HepG2 (cell line): Measurements from ENCODE around the gene C5AR2. TPM values are rescaled to one million over a fixed set of nuclear protein-coding genes. Genes with fewer than 3 reads are reported as not detected.

Source experiments
- CSRNP2 ChIP-seq: sonication (generic); formaldehyde crosslinking; conservative IDR thresholded peaks from 2 replicates; pipeline ENCODE4 v1.8.0; 2022; ENCODE audit warnings: low read depth, missing genetic modification reagents
- CTCF ChIP-seq: sonication (generic); formaldehyde crosslinking; IDR thresholded peaks from 2 replicates; pipeline ENCODE4 v1.5.0; 2020; ENCODE audit warnings: mild to moderate bottlenecking, missing genetic modification reagents, moderate library complexity
- HOXA9 ChIP-seq: sonication (generic); formaldehyde crosslinking; IDR thresholded peaks from 2 replicates; pipeline ENCODE4 v1.8.1; 2022; ENCODE audit warnings: missing genetic modification reagents, mild to moderate bottlenecking, moderate library complexity, borderline replicate concordance
- IRF1 ChIP-seq: sonication (generic); formaldehyde crosslinking; IDR thresholded peaks from 2 replicates; pipeline ENCODE4 v1.4.0; 2020; ENCODE audit warnings: low read depth, mild to moderate bottlenecking, missing genetic modification reagents
- JUNB ChIP-seq: sonication (generic); formaldehyde crosslinking; IDR thresholded peaks from 2 replicates; pipeline ENCODE4 v1.8.0; 2022; ENCODE audit warnings: missing genetic modification reagents, mild to moderate bottlenecking, borderline replicate concordance
- KAT2B ChIP-seq: fragments of 150-350 bp; IDR thresholded peaks from 2 replicates; pipeline ENCODE4 v1.6.1; 2014; ENCODE audit warnings: low read depth, low read length, borderline replicate concordance
- KDM1A ChIP-seq: IDR thresholded peaks from 2 replicates; pipeline ENCODE4 v1.6.1; 2016; ENCODE audit warnings: missing compliant biosample characterization
- NFYC ChIP-seq: IDR thresholded peaks from 2 replicates; pipeline ENCODE4 v1.6.1; 2016; ENCODE audit warnings: missing genetic modification reagents, missing compliant biosample characterization
- PHF8 ChIP-seq: sonication (generic); formaldehyde crosslinking; IDR thresholded peaks from 2 replicates; pipeline ENCODE4 v1.5.0; 2020; ENCODE audit warnings: missing genetic modification reagents
- PLSCR1 ChIP-seq: sonication (generic); formaldehyde crosslinking; IDR thresholded peaks from 2 replicates; pipeline ENCODE4 v1.5.0; 2020; ENCODE audit warnings: missing genetic modification reagents, mild to moderate bottlenecking, borderline replicate concordance
- POLR2G ChIP-seq: fragments of 200-400 bp; formaldehyde crosslinking; IDR thresholded peaks from 2 replicates; pipeline ENCODE4 v1.6.1; 2018; ENCODE audit warnings: mild to moderate bottlenecking, low read depth, low read length, moderate library complexity
- RAD21 ChIP-seq: fragments of 450-650 bp; formaldehyde crosslinking; IDR thresholded peaks from 2 replicates; pipeline ENCODE4 v1.5.0; 2020; ENCODE audit warnings: mild to moderate bottlenecking
- RBFOX2 ChIP-seq: fragments of 200-400 bp; formaldehyde crosslinking; IDR thresholded peaks from 2 replicates; pipeline ENCODE4 v1.6.1; 2017; ENCODE audit warnings: low read depth, mild to moderate bottlenecking, low read length
- RXRB ChIP-seq: IDR thresholded peaks from 2 replicates; pipeline ENCODE4 v1.6.1; 2016; ENCODE audit warnings: borderline replicate concordance, missing genetic modification reagents, missing compliant biosample characterization
- STAT5B ChIP-seq: sonication (generic); formaldehyde crosslinking; IDR thresholded peaks from 2 replicates; pipeline ENCODE4 v1.4.0; 2020; ENCODE audit warnings: missing genetic modification reagents
- ZMYM2 ChIP-seq: sonication (generic); formaldehyde crosslinking; IDR thresholded peaks from 2 replicates; pipeline ENCODE4 v1.8.0; 2022; ENCODE audit warnings: mild to moderate bottlenecking, missing genetic modification reagents
- ZNF17 ChIP-seq: sonication (generic); formaldehyde crosslinking; IDR thresholded peaks from 2 replicates; pipeline ENCODE4 v1.5.0; 2020; ENCODE audit warnings: mild to moderate bottlenecking, missing genetic modification reagents
- ZNF333 ChIP-seq: sonication (generic); formaldehyde crosslinking; IDR thresholded peaks from 2 replicates; pipeline ENCODE4 v1.4.0; 2020; ENCODE audit warnings: mild to moderate bottlenecking, missing genetic modification reagents, borderline replicate concordance
- ZNF362 ChIP-seq: sonication (generic); formaldehyde crosslinking; IDR thresholded peaks from 2 replicates; pipeline ENCODE4 v1.4.0; 2020; ENCODE audit warnings: missing genetic modification reagents, mild to moderate bottlenecking, borderline replicate concordance
- ZNF580 ChIP-seq: IDR thresholded peaks from 2 replicates; pipeline ENCODE4 v1.6.1; 2016; ENCODE audit warnings: low read depth, borderline replicate concordance
- ZNF639 ChIP-seq: conservative IDR thresholded peaks from 2 replicates; pipeline ENCODE4 v1.6.1; 2018; ENCODE audit warnings: missing genetic modification reagents
- polyA plus RNA-seq, 8 experiments: library from polyadenylated mRNA; depleted of rRNA in 3 of 8; stranded (reverse) in 7 of 8; unstranded in 1 of 8; fragments of >200 nt; fragmentation: Illumina TruSeq in 4 of 8; extraction: Trizol in 4 of 8; gene quantifications; 2 replicates each; pipeline versions ENCODE4 v1.2.1 to v1.2.3, GENCODE V29; 2011 to 2016; ENCODE audit warnings: low read depth in 4 of 8, missing spikeins in 1 of 8, mixed read lengths in 1 of 8; ENCODE audit not compliant: insufficient read depth in 1 of 8
- total RNA-seq, 5 experiments: library from RNA; depleted of rRNA; stranded (reverse); fragments of >200 nt; fragmentation: Illumina TruSeq; extraction: Trizol; gene quantifications; 2 replicates each; pipeline ENCODE4 v1.2.3, GENCODE V29; 2016; ENCODE audit warnings: low read depth in 1 of 5

The C5AR2 gene
- total and polyA plus RNA-seq, 2 of the 13 experiments (the other 11 are each of a cell fraction or from before 2014, with no cell fraction given) = 0.09 to 0.24 TPM

GRCh38 chr19:47296036-47296435 lies 35.9 kb upstream of the C5AR2 start (continued):
- TF ChIP-seq PLSCR1 (CRISPR knock-in tag) (no peak), RBFOX2 (no peak), NFYC (CRISPR knock-in tag) (no peak), ZNF333 (CRISPR knock-in tag) (no peak), RAD21 (CRISPR knock-in tag) (peak; percentile 84), RXRB (CRISPR knock-in tag) (peak; percentile 26; the same call in 1 of the 2 replicates), JUNB (CRISPR knock-in tag) (no peak), ZNF639 (no peak), PHF8 (CRISPR knock-in tag) (no peak), IRF1 (no peak), CSRNP2 (CRISPR knock-in tag) (no peak), ZNF362 (CRISPR knock-in tag) (no peak), POLR2G (no peak), ZNF580 (peak; percentile 39; the same call in 1 of the 2 replicates), ZMYM2 (CRISPR knock-in tag) (no peak), HOXA9 (CRISPR knock-in tag) (no peak), STAT5B (CRISPR knock-in tag) (no peak), KAT2B (no peak), CTCF (CRISPR knock-in tag) (peak; percentile 88), ZNF17 (no peak), KDM1A (CRISPR knock-in tag) (no peak)
